Pancreas (tissue), 10 donors: ENCODE measurements around the gene LENG8. TPM values are rescaled to one million over a fixed set of nuclear protein-coding genes. Genes with fewer than 3 reads are reported as not detected.
"Not testable (repeated sequence)": the region's sequence is repeated elsewhere in the genome, so short reads cannot be mapped to it uniquely, and the experiment has no call there.

Experiments
- ATAC-seq, 4 donors: fragments of 200-7000 bp; cut with Tn5 transposase; one replicate each; pipeline versions ENCODE4 v1.8.0 to v1.9.1; 2020; ENCODE audit warnings: mild to moderate bottlenecking in 4 of 4, moderate library complexity in 4 of 4
- DNase-seq, 6 donors: peaks; one replicate each; pipeline ENCODE4 v3.0.0-alpha.2; 2020
- FAIRE-seq: peaks from 2 replicates; lab custom pipeline; 2012; peaks lifted over from hg19 to GRCh38; lab: Jason Lieb, UNC
- H3K27ac ChIP-seq, 4 donors: fragments of 200-600 bp; sonication (generic); 1 replicate in 3 of 4; 2 replicates in 1 of 4; pipeline versions ENCODE4 v1.5.0 to v1.8.0; 2020
- H3K27me3 ChIP-seq, 4 donors: fragments of 200-600 bp; one replicate each; pipeline ENCODE4 v1.8.0; 2021
- H3K36me3 ChIP-seq, 3 donors: fragments of 200-600 bp; sonication (generic) in 1 of 3; one replicate each; pipeline versions ENCODE4 v1.5.0 to v1.8.0; 2020 to 2021
- H3K4me1 ChIP-seq, 3 donors: fragments of 200-600 bp; one replicate each; pipeline ENCODE4 v1.8.0; 2021
- H3K4me3 ChIP-seq, 4 donors: fragments of 200-600 bp; sonication (generic) in 2 of 4; one replicate each; pipeline versions ENCODE4 v1.5.0 to v1.8.0; 2020 to 2021
- H3K9me3 ChIP-seq, 4 donors: fragments of 200-600 bp; one replicate each; pipeline ENCODE4 v1.8.0; 2021
- CTCF ChIP-seq, 4 donors: fragments of 200-600 bp; sonication (generic) in 3 of 4; IDR thresholded peaks; one replicate each; pipeline versions ENCODE4 v1.5.0 to v1.8.0; 2021; ENCODE audit warnings: antibody characterized with exemption in 4 of 4
- WGBS, 2 donors: extraction: QIAGEN DNeasy Blood & Tissue Kit; methylation state at CpG; one replicate each; pipeline ENCODE4 v1.1.7; 2013; 5-methylcytosine and 5-hydroxymethylcytosine counted together
- intact Hi-C, 3 donors: fragments of 100-400 bp; cut with DNase I; formaldehyde crosslinking; loops; one replicate each; pipeline versions ENCODE4 v1.11.1 to v1.14.2; 2022
- polyA plus RNA-seq, 2 donors: library from polyadenylated mRNA; stranded (reverse); fragments of 200-250 nt; gene quantifications; one replicate each; pipeline ENCODE4 v1.2.3, GENCODE V29; 2013
- total RNA-seq, 6 donors: library from RNA; stranded (reverse); fragmentation: NEBNext Ultra II Directional in 4 of 6; extraction: Animal tissue kit (Norgen Biotek cat#: 25700) in 4 of 6; gene quantifications; one replicate each; pipeline versions ENCODE4 v1.2.1 to v1.2.4, GENCODE V29; 2021 to 2023
- donor health status: healthy with polysubstance abuse.
- donor health status: DM: no; HTN: no; CAD: no; lungs with moderate emphysema.
- donor health status: DM: no; HTN: no; CAD: no.
- donor health status: control.
- donor health status: control.
- donor health status: Bipolar disorder and iron deficiency.
- donor health status: DM: yes; HTN: yes; CAD: no.
- donor health status: DM: no; HTN: no; CAD: no.
- donor health status: DM: no; HTN: no; CAD: no.
- donor health status: DM: yes; HTN: yes; CAD: no.

LENG8 gene
- total and polyA plus RNA-seq, 8 donors = 64.8 to 657 (median 142) TPM

DNA sequence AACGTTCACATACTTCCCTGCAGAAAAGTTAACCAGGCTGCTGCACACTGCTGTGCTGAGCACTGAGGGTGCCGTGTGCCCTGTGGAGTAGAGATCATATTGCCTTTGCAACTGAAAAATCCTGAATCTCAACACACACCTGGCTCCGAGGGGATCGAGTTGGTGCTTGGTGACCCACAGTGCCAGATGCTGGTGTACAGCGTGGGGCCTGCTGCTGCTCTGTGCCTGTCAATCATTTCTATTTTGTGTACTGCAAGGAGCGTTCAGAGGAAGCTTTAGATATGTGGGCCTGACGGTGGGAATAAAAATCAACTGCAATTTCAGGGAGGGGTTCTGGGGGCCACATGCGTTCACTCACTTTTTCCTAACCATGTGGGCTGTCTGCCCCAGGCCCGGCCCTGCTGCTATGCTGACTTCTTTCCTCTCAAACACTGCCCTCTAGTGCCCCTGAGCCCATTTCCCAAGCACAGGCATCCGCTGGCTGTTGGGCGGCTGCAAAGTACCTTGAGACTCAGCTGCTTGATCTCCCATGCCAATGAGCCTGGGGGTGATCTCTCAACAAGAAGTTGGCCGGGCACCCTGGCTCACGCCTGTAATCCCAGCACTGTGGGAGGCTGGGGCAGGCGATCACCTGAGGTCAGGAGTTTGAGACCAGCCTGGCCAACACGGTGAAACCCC is 9.7 kb upstream of the LENG8 start:
- WGBS, 2 donors = 17 to 18% methylated on average over 15 of the region's 15 CpGs

GRCh38 chr19:54440641-54441040 is 8.4 kb upstream of the LENG8 start:
- FAIRE-seq (no peak), DNase-seq (peak in 3 of 6 donors; percentile 7 to 52 (median 40)), ATAC-seq (peak; percentile 33 to 57 (median 48))
- no peaks in the 10 kb centered on the region for H3K9me3 ChIP-seq
- no peak overlapping the region for H3K4me3 ChIP-seq
- H3K27me3 ChIP-seq = no peaks in the 10 kb centered on the region
- peaks cover 11 to 15% (median 13%) of the 10 kb centered on the region in 3 donors for H3K4me1 ChIP-seq
- peak overlapping the region in 2 of 4 donors; percentile 0 to 44 for H3K27ac ChIP-seq
- TF ChIP-seq CTCF (IDR thresholded peaks at IDR 0.05) = no peak
- H3K36me3 ChIP-seq = no peaks in the 10 kb centered on the region
- intact Hi-C loops = no loop called here
- WGBS, 2 donors = 47 to 55% methylated on average over 5 of the region's 5 CpGs

More for the DNA sequence above, 9.7 kb upstream of the LENG8 start:
- DNase-seq (peak; percentile 82 to 95 (median 92)), ATAC-seq (peak; percentile 88 to 95 (median 90)), FAIRE-seq (no peak)
- H3K4me3 ChIP-seq = no peak overlapping the region
- H3K4me1 ChIP-seq = peaks cover 13 to 19% (median 16%) of the 10 kb centered on the region in 3 donors
- H3K9me3 ChIP-seq = no peaks in the 10 kb centered on the region
- H3K36me3 ChIP-seq = no peaks in the 10 kb centered on the region
- H3K27me3 ChIP-seq = no peaks in the 10 kb centered on the region
- intact Hi-C loops = no loop called here
- H3K27ac ChIP-seq = peak overlapping the region in 3 of 4 donors; percentile 20 to 28 (median 22)
- peak; percentile 34 to 55 (median 42) for TF ChIP-seq CTCF (IDR thresholded peaks at IDR 0.05)

DNA sequence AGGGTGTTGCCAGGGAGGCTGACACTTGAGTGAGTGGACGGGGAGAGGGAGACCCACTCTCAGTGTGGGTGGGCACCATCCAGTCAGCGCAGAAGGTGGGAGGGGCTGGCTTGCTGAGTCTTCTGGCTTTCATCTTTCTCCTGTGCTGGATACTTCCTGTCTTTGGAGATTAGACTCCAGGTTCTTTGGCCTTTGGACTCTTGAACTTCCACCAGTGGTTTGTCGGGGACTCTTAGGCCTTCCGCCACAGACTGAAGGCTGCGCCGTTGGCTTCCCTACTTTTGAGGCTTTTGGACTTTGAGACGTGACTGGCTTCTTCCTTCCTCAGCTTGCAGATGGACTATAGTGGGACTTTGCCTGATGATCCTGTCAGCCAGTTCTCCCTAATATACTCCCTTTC is 4.3 kb upstream of the LENG8 start:
- DNase-seq (peak in 3 of 6 donors; percentile 29 to 48 (median 36)), FAIRE-seq (no peak), ATAC-seq (no peak)
- Histone ChIP-seq H3K27ac (no peak overlapping the region), H3K36me3 (no peaks in the 10 kb centered on the region), H3K4me1 (peaks cover 3 to 19% (median 18%) of the 10 kb centered on the region in 3 donors), H3K27me3 (no peaks in the 10 kb centered on the region), H3K4me3 (no peak overlapping the region), H3K9me3 (no peaks in the 10 kb centered on the region)
- no peak for TF ChIP-seq CTCF (IDR thresholded peaks at IDR 0.05)
- 34 to 41% methylated on average over 7 of the region's 7 CpGs for WGBS, 2 donors
- intact Hi-C loops = no loop called here

DNA sequence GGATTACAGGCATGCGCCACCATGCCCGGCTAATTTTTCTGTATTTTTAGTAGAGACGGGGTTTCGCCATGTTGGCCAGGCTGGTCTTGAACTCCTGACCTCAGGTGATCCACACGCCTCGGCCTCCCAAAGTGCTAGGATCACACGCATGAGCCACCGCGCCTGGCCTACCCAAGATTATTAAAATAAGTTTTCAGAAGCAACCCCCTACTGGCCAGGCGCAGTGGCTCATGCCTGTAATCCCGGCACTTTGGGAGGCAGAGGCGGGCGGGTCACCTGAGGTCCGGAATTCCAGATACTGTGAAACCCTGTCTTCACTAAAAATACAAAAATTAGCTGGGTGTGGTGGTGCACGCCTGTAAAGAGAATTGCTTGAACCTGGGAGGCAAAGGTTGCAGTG is 2.6 kb upstream of the LENG8 start:
- 55 to 68% methylated on average over 15 of the region's 15 CpGs for WGBS, 2 donors
- intact Hi-C loops, H3K27ac ChIP-seq, ATAC-seq, H3K4me3 ChIP-seq, H3K9me3 ChIP-seq, H3K36me3 ChIP-seq, H3K27me3 ChIP-seq, FAIRE-seq: not testable (repeated sequence)
- DNase-seq = peak in 2 of 6 donors; percentile 34 to 35
- H3K4me1 ChIP-seq = peaks cover 8 to 30% (median 16%) of the 10 kb centered on the region in 3 donors

- Histone ChIP-seq H3K4me1 (peaks cover 18 to 39% (median 25%) of the 10 kb centered on the region in 3 donors), H3K9me3 (no peaks in the 10 kb centered on the region), H3K4me3 (peak overlapping the region; percentile 59 to 94 (median 77)), H3K36me3 (peaks cover 4 to 15% (median 13%) of the 10 kb centered on the region in 3 donors), H3K27me3 (no peaks in the 10 kb centered on the region), H3K27ac (peak overlapping the region; percentile 91 to 99 (median 96))
- TF ChIP-seq CTCF (IDR thresholded peaks at IDR 0.05) = no peak
- FAIRE-seq (no peak), DNase-seq (peak in 5 of 6 donors; percentile 65 to 84 (median 74)), ATAC-seq (peak; percentile 33 to 51 (median 47))
- intact Hi-C loops = no loop called here
- WGBS, 2 donors = 0 to 1% methylated on average over 34 of the region's 34 CpGs
Measured at GRCh38 chr19:54448040-54448773, 792 bp upstream of the LENG8 start.
